Ascending aorta (tissue), 2 donors: ENCODE results near the gene CLTA. TPM values are rescaled to one million over a fixed set of nuclear protein-coding genes. Genes with fewer than 3 reads are reported as not detected.

Source experiments
- DNase-seq, 2 donors: peaks; one replicate each; pipeline ENCODE4 v3.0.0-alpha.2; 2019; ENCODE audit warnings: low spot score in 2 of 2
- H3K27ac ChIP-seq, 2 donors: fragments of 200-600 bp; sonication (generic); one replicate each; pipeline ENCODE4 v1.5.1; 2016 to 2017; ENCODE audit warnings: mild to moderate bottlenecking in 1 of 2
- H3K27me3 ChIP-seq: fragments of 200-600 bp; sonication (generic); one replicate; pipeline ENCODE4 v1.5.1; 2017
- H3K36me3 ChIP-seq, 2 donors: fragments of 200-600 bp; sonication (generic); one replicate each; pipeline ENCODE4 v1.5.1; 2016
- H3K4me1 ChIP-seq, 2 donors: fragments of 200-600 bp; sonication (generic); one replicate each; pipeline ENCODE4 v1.5.1; 2016 to 2017; ENCODE audit warnings: mild to moderate bottlenecking in 1 of 2
- H3K4me3 ChIP-seq, 2 donors: fragments of 200-600 bp; sonication (generic); one replicate each; pipeline ENCODE4 v1.5.1; 2016 to 2017; ENCODE audit warnings: mild to moderate bottlenecking in 1 of 2
- H3K9me3 ChIP-seq, 2 donors: fragments of 200-600 bp; sonication (generic); one replicate each; pipeline ENCODE4 v1.5.1; 2016
- CTCF ChIP-seq, 3 experiments: fragments of 200-600 bp in 2 of 3; fragments of 450-650 bp in 1 of 3; sonication (generic) in 2 of 3; IDR thresholded peaks; one replicate each; pipeline ENCODE4 v1.5.1; 2016 to 2019; ENCODE audit warnings: antibody characterized with exemption in 3 of 3, mild to moderate bottlenecking in 1 of 3, moderate library complexity in 1 of 3
- intact Hi-C: fragments of 100-400 bp; cut with DNase I; formaldehyde crosslinking; loops from one replicate; pipeline ENCODE4 v1.15.1; 2023
- total RNA-seq: library from RNA; depleted of rRNA; stranded (reverse); fragments of >200 nt; gene quantifications from one replicate; pipeline ENCODE4 v1.1.0, GENCODE V29; 2016

The CLTA gene
- total RNA-seq, 1 donor from 2014 or later = 222 TPM

- intact Hi-C loops = loop anchor here (10.0 kb wide), 1 partner anchor 256 kb away; the partner anchor contains the start of genes HRCT1 and SPAAR
- Histone ChIP-seq H3K4me1 (peaks cover 4 to 35% of the 10 kb centered on the region in 2 donors), H3K27ac (peak overlapping the region; percentile 75 to 80)
These were observed 29.5 kb upstream of the CLTA start for GRCh38 chr9:36161187-36161586.

GRCh38 chr9:36162211-36162738, 28.4 kb upstream of the CLTA start:
- peak overlapping the region; percentile 75 to 80 for H3K27ac ChIP-seq
- H3K4me3 ChIP-seq = no peak overlapping the region
- peaks cover 4 to 37% of the 10 kb centered on the region in 2 donors for H3K4me1 ChIP-seq
- no peak for DNase-seq
- H3K36me3 ChIP-seq = no peaks in the 10 kb centered on the region
- no peaks in the 10 kb centered on the region for H3K27me3 ChIP-seq
- intact Hi-C loops = loop anchor here (10.0 kb wide), 1 partner anchor 257 kb away; the partner anchor contains the start of genes HRCT1 and SPAAR
- H3K9me3 ChIP-seq = no peaks in the 10 kb centered on the region
- TF ChIP-seq CTCF (IDR thresholded peaks at IDR 0.05) = no peak

More at GRCh38 chr9:36161187-36161586, 29.5 kb upstream of the CLTA start:
- Histone ChIP-seq H3K9me3 (no peaks in the 10 kb centered on the region), H3K4me3 (no peak overlapping the region), H3K27me3 (no peaks in the 10 kb centered on the region), H3K36me3 (peaks cover 0 to 7% of the 10 kb centered on the region in 2 donors)
- no peak for TF ChIP-seq CTCF (IDR thresholded peaks at IDR 0.05)
- DNase-seq = no peak

- Histone ChIP-seq H3K27me3 (no peaks in the 10 kb centered on the region), H3K27ac (peak overlapping the region; percentile 75 to 80), H3K4me1 (peaks cover 4 to 37% of the 10 kb centered on the region in 2 donors), H3K36me3 (no peaks in the 10 kb centered on the region), H3K9me3 (no peaks in the 10 kb centered on the region), H3K4me3 (no peak overlapping the region)
- intact Hi-C loops = loop anchor here (10.0 kb wide), 1 partner anchor 258 kb away; the partner anchor contains the start of genes HRCT1 and SPAAR
- peak; percentile 53 to 86 for DNase-seq
- TF ChIP-seq CTCF (IDR thresholded peaks at IDR 0.05) = no peak
These were observed 27.5 kb upstream of the CLTA start for GRCh38 chr9:36163049-36163785.

GRCh38 chr9:36163786-36164170, 26.9 kb upstream of the CLTA start:
- Histone ChIP-seq H3K27ac (peak overlapping the region; percentile 75 to 80), H3K4me3 (no peak overlapping the region), H3K9me3 (no peaks in the 10 kb centered on the region), H3K36me3 (no peaks in the 10 kb centered on the region), H3K4me1 (peaks cover 4 to 35% of the 10 kb centered on the region in 2 donors), H3K27me3 (no peaks in the 10 kb centered on the region)
- no peak for DNase-seq
- no peak for TF ChIP-seq CTCF (IDR thresholded peaks at IDR 0.05)
- intact Hi-C loops = loop anchor here (10.0 kb wide), 1 partner anchor 259 kb away; the partner anchor contains the start of genes HRCT1 and SPAAR

GRCh38 chr9:36164372-36164771, 26.3 kb upstream of the CLTA start:
- no peaks in the 10 kb centered on the region for H3K27me3 ChIP-seq
- intact Hi-C loops = loop anchor here (10.0 kb wide), 1 partner anchor 260 kb away; the partner anchor contains the start of genes HRCT1 and SPAAR
- no peak for DNase-seq
- H3K27ac ChIP-seq = peak overlapping the region; percentile 75 to 80
- no peaks in the 10 kb centered on the region for H3K9me3 ChIP-seq
- H3K4me3 ChIP-seq = no peak overlapping the region
- H3K4me1 ChIP-seq = peaks cover 4 to 31% of the 10 kb centered on the region in 2 donors
- no peaks in the 10 kb centered on the region for H3K36me3 ChIP-seq
- TF ChIP-seq CTCF (IDR thresholded peaks at IDR 0.05) = no peak
